Smooth muscle cell (in vitro differentiated cells): Measurements from ENCODE around the gene FGFR2. TPM values are rescaled to one million over a fixed set of nuclear protein-coding genes. Genes with fewer than 3 reads are reported as not detected.

ENCODE experiments used
- DNase-seq: peaks from one replicate; lab custom pipeline; 2025; ENCODE audit not compliant: unreplicated experiment; lab: John Stamatoyannopoulos, UW
- H2AFZ ChIP-seq: fragments of 200-600 bp; sonication (generic); 2 replicates; pipeline ENCODE4 v1.6.0; 2016; ENCODE audit warnings: antibody characterized with exemption, low read depth, mild to moderate bottlenecking
- H3F3A ChIP-seq: fragments of 200-600 bp; sonication (generic); 2 replicates; pipeline ENCODE4 v1.6.0; 2017; ENCODE audit warnings: antibody characterized with exemption, low read depth
- H3K27ac ChIP-seq: fragments of 200-600 bp; sonication (generic); 2 replicates; pipeline ENCODE4 v1.5.1; 2016; ENCODE audit warnings: low read depth, mild to moderate bottlenecking
- H3K27me3 ChIP-seq: fragments of 200-600 bp; sonication (generic); 2 replicates; pipeline ENCODE4 v1.6.1; 2016; ENCODE audit warnings: low read depth, mild to moderate bottlenecking
- H3K36me3 ChIP-seq: fragments of 200-600 bp; sonication (generic); 2 replicates; pipeline ENCODE4 v1.5.1; 2016; ENCODE audit warnings: low read depth
- H3K4me1 ChIP-seq: fragments of 200-600 bp; sonication (generic); 2 replicates; pipeline ENCODE4 v1.5.1; 2016; ENCODE audit warnings: low read depth
- H3K4me2 ChIP-seq: fragments of 200-600 bp; sonication (generic); 2 replicates; pipeline ENCODE4 v1.6.0; 2016; ENCODE audit warnings: mild to moderate bottlenecking
- H3K4me3 ChIP-seq: fragments of 200-600 bp; sonication (generic); 2 replicates; pipeline ENCODE4 v1.5.1; 2016; ENCODE audit warnings: mild to moderate bottlenecking
- H3K79me2 ChIP-seq: fragments of 200-600 bp; sonication (generic); 2 replicates; pipeline ENCODE4 v1.6.0; 2016; ENCODE audit warnings: low read depth, mild to moderate bottlenecking
- H3K9ac ChIP-seq: fragments of 200-600 bp; sonication (generic); 2 replicates; pipeline ENCODE4 v1.6.0; 2016; ENCODE audit warnings: low read depth
- H3K9me3 ChIP-seq: fragments of 200-600 bp; sonication (generic); replicated peaks from 2 replicates; pipeline ENCODE4 v1.5.1; 2016; ENCODE audit warnings: low read depth
- H4K20me1 ChIP-seq: fragments of 200-600 bp; sonication (generic); 2 replicates; pipeline ENCODE4 v1.6.0; 2016; ENCODE audit warnings: low read depth
- WGBS: methylation state at CpG from one replicate; pipeline ENCODE4 v1.1.7; 2016; ENCODE audit warnings: low lambda C conversion rate; 5-methylcytosine and 5-hydroxymethylcytosine counted together
- polyA plus RNA-seq: library from polyadenylated mRNA; unstranded; fragments of >200 nt; fragmentation: Nextera tagmentation; extraction: Ambion mirVana; gene quantifications from 2 replicates; pipeline ENCODE4 v1.2.1, GENCODE V29; 2016
- total RNA-seq: library from RNA; depleted of rRNA; stranded (reverse); fragments of >200 nt; gene quantifications from 2 replicates; pipeline ENCODE4 v1.2.3, GENCODE V29; 2014
- TF ChIP-seq, protein P1 (sequence below): fragments of 200-600 bp; sonication (generic); IDR thresholded peaks from 2 replicates; pipeline ENCODE4 v1.5.1; 2017; ENCODE audit warnings: borderline replicate concordance, mild to moderate bottlenecking, antibody characterized with exemption; ENCODE audit not compliant: insufficient read depth, poor library complexity, severe bottlenecking

The FGFR2 gene
- total and polyA plus RNA-seq, 2 experiments from 2014 or later = 85.9 to 103 TPM

- Histone ChIP-seq H3F3A (no peaks in the 10 kb centered on the region), H3K4me3 (no peak overlapping the region), H3K4me2 (no peak overlapping the region), H3K36me3 (no peaks in the 10 kb centered on the region), H3K27ac (no peak overlapping the region), H3K9ac (no peak overlapping the region), H3K79me2 (no peaks in the 10 kb centered on the region), H2AFZ (no peak overlapping the region), H4K20me1 (no peaks in the 10 kb centered on the region), H3K9me3 (no peaks in the 10 kb centered on the region), H3K4me1 (peaks cover 50% of the 10 kb centered on the region), H3K27me3 (no peaks in the 10 kb centered on the region)
- WGBS = 60% methylated on average over 9 of the region's 9 CpGs
- TF ChIP-seq, protein P1, sequence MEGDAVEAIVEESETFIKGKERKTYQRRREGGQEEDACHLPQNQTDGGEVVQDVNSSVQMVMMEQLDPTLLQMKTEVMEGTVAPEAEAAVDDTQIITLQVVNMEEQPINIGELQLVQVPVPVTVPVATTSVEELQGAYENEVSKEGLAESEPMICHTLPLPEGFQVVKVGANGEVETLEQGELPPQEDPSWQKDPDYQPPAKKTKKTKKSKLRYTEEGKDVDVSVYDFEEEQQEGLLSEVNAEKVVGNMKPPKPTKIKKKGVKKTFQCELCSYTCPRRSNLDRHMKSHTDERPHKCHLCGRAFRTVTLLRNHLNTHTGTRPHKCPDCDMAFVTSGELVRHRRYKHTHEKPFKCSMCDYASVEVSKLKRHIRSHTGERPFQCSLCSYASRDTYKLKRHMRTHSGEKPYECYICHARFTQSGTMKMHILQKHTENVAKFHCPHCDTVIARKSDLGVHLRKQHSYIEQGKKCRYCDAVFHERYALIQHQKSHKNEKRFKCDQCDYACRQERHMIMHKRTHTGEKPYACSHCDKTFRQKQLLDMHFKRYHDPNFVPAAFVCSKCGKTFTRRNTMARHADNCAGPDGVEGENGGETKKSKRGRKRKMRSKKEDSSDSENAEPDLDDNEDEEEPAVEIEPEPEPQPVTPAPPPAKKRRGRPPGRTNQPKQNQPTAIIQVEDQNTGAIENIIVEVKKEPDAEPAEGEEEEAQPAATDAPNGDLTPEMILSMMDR = no peak
- no peak for DNase-seq
These were observed 163.0 kb downstream of the FGFR2 start for GRCh38 chr10:121435099-121435875.

DNA sequence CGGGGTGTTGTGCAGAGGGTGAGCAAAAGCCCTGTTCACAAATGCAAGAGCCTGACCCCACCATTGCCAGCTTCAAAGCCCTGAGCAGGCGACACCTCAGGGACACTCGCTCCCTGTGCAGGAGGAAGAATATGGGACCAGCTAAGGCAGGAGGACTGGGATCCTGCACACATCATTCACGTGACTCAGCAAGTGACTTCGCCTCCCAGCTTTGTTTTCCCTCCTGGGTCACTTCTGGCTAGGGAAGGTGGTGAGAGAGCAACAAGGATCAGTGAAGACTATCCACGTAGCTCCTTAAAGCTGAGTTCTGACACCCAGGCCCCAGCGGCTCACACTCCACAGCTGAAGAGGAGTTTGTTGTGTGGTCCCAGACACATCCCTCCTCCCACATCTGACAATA is 164.3 kb downstream of the FGFR2 start:
- Histone ChIP-seq H3K4me3 (no peak overlapping the region), H2AFZ (no peak overlapping the region), H3K4me1 (peaks cover 50% of the 10 kb centered on the region), H3K79me2 (no peaks in the 10 kb centered on the region), H3K9me3 (no peaks in the 10 kb centered on the region), H3F3A (no peaks in the 10 kb centered on the region), H3K27me3 (no peaks in the 10 kb centered on the region), H3K36me3 (no peaks in the 10 kb centered on the region), H4K20me1 (no peaks in the 10 kb centered on the region), H3K27ac (no peak overlapping the region), H3K9ac (no peak overlapping the region), H3K4me2 (no peak overlapping the region)
- no peak for DNase-seq
- WGBS = 79% methylated on average over 7 of the region's 7 CpGs
- TF ChIP-seq, protein P1 = no peak

DNA sequence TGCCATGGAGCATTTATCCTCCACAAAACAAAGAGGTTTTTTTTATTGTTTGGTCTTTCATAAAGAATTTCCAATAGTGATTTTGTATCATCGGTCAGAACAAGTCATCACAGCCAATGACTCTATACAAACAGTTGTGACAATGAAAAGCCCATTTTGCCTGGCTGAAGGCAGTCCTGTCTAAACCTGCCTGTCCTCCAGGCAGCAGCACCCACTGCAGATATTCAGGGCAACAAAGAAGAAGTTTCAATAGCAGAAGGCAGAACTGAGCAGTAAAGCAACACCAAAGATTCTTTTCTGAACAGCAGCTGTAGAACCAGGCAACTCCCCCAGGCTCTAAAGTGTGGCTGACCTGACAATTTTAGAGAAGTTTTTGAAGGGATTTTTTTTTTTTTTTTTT is 169.4 kb downstream of the FGFR2 start:
- Histone ChIP-seq H3K4me2 (no peak overlapping the region), H3K4me1 (peaks cover under 1% of the 10 kb centered on the region), H3K27ac (no peak overlapping the region), H2AFZ (no peak overlapping the region), H3K9ac (no peak overlapping the region), H4K20me1 (no peaks in the 10 kb centered on the region), H3K36me3 (no peaks in the 10 kb centered on the region), H3K9me3 (no peaks in the 10 kb centered on the region), H3K79me2 (no peaks in the 10 kb centered on the region), H3K4me3 (no peak overlapping the region), H3F3A (no peaks in the 10 kb centered on the region), H3K27me3 (no peaks in the 10 kb centered on the region)
- WGBS = 95% methylated on average over 1 of the region's 1 CpG
- no peak for DNase-seq
- TF ChIP-seq, protein P1 = no peak
